ENCODE measurements around the gene TRAF3IP1. TPM values are rescaled to one million over a fixed set of nuclear protein-coding genes. Genes with fewer than 3 reads are reported as not detected.

Gene TRAF3IP1
- total and polyA plus RNA-seq, 10 donors: 2.6 to 19.2 (median 8.8) TPM

- Histone ChIP-seq H3K4me3 (peak overlapping the region; percentile 70 to 94 (median 82)), H3K9me3 (no peaks in the 10 kb centered on the region), H3K27me3 (replicated peaks in 1 of 7) (no peaks in the 10 kb centered on the region), H3K4me1 (peaks cover 21 to 60% (median 43%) of the 10 kb centered on the region in 6 donors), H3K27ac (peak overlapping the region; percentile 61 to 94 (median 90)), H3K36me3 (no peaks in the 10 kb centered on the region)
- peak; percentile 99 for DNase-seq
- intact Hi-C loops (cut with DNase I; ENCODE audit: low total_unique reads): no loop called here
- TF ChIP-seq POLR2A (IDR thresholded peaks at IDR 0.05) (peak in 1 of 3 donors; percentile 62), CTCF (IDR thresholded peaks at IDR 0.05 in 8 of 11, conservative IDR thresholded peaks at IDR 0.05 in 3 of 11) (peak in 5 of 11 experiments; percentile 27 to 44 (median 34)), POLR2AphosphoS5 (IDR thresholded peaks at IDR 0.05) (peak; percentile 87 to 92 (median 92))
- 1% methylated on average over 46 to 108 of the region's 108 CpGs for WGBS, 5 donors
These were observed 31.4 kb upstream of the TRAF3IP1 start for GRCh38 chr2:238288650-238289573.

DNA sequence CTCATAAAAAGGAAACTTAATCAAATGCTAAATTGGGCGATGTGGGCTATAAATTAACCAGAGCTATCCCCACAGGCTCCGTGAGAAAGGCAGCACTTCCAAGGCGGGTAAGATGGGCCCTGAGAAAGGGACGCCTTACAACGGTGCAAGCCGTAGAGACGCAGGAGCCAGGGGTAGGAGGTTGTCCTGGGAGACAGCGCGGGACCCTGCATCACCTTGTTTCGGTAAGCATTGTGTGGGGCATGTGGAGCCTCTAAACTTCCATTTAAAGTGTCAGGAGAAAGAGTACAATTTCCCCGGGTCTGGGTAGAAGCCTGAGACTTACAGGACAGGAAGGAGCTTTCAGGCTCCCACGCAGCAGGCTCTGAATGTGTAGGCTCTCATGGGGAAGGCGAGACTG, 30.7 kb upstream of the TRAF3IP1 start:
- Histone ChIP-seq H3K27ac (peak overlapping the region in 7 of 8 donors; percentile 79 to 94 (median 92)), H3K27me3 (replicated peaks in 1 of 7) (no peaks in the 10 kb centered on the region), H3K9me3 (no peaks in the 10 kb centered on the region), H3K4me1 (peaks cover 21 to 54% (median 40%) of the 10 kb centered on the region in 6 donors), H3K36me3 (no peaks in the 10 kb centered on the region), H3K4me3 (peak overlapping the region; percentile 70 to 94 (median 82))
- intact Hi-C loops (cut with DNase I; ENCODE audit: low total_unique reads): no loop called here
- DNase-seq: peak; percentile 81
- 40 to 49% (median 40%) methylated on average over 13 of the region's 13 CpGs for WGBS, 5 donors
- TF ChIP-seq CTCF (IDR thresholded peaks at IDR 0.05 in 8 of 11, conservative IDR thresholded peaks at IDR 0.05 in 3 of 11): no peak
- TF ChIP-seq POLR2AphosphoS5 (IDR thresholded peaks at IDR 0.05): no peak
- no peak for TF ChIP-seq POLR2A (IDR thresholded peaks at IDR 0.05)

GRCh38 chr2:238290091-238290509, 30.2 kb upstream of the TRAF3IP1 start:
- intact Hi-C loops (cut with DNase I; ENCODE audit: low total_unique reads): no loop called here
- 54 to 66% (median 64%) methylated on average over 8 of the region's 8 CpGs for WGBS, 5 donors
- H3K4me1 ChIP-seq: peaks cover 21 to 48% (median 39%) of the 10 kb centered on the region in 6 donors
- H3K4me3 ChIP-seq: peak overlapping the region in 2 of 8 donors; percentile 70 to 90
- no peaks in the 10 kb centered on the region for H3K27me3 ChIP-seq (replicated peaks in 1 of 7)
- DNase-seq: peak; percentile 82
- peak overlapping the region in 5 of 8 donors; percentile 89 to 94 (median 92) for H3K27ac ChIP-seq
- H3K36me3 ChIP-seq: no peaks in the 10 kb centered on the region
- TF ChIP-seq CTCF (IDR thresholded peaks at IDR 0.05 in 8 of 11, conservative IDR thresholded peaks at IDR 0.05 in 3 of 11): no peak
- no peak for TF ChIP-seq POLR2A (IDR thresholded peaks at IDR 0.05)
- TF ChIP-seq POLR2AphosphoS5 (IDR thresholded peaks at IDR 0.05): no peak
- H3K9me3 ChIP-seq: no peaks in the 10 kb centered on the region

Data from spleen (tissue), 11 donors.